Left ventricle myocardium superior (tissue), 1 donor: Measurements from ENCODE around the gene PUS7. TPM values are rescaled to one million over a fixed set of nuclear protein-coding genes. Genes with fewer than 3 reads are reported as not detected.
"Not testable (repeated sequence)": the region's sequence is repeated elsewhere in the genome, so short reads cannot be mapped to it uniquely, and the experiment has no call there.

Experiments used
- ATAC-seq: fragments of 200-7000 bp; cut with Tn5 transposase; one replicate; pipeline ENCODE4 v1.9.1; 2020; ENCODE audit warnings: mild to moderate bottlenecking, moderate library complexity
- DNase-seq: peaks from one replicate; pipeline ENCODE4 v3.0.0-alpha.2; 2020
- intact Hi-C: fragments of 100-400 bp; cut with micrococcal nuclease; formaldehyde crosslinking; loops from one replicate; pipeline ENCODE4 v1.11.0; 2022
- long read RNA-seq: library from polyadenylated mRNA; unstranded; transcript quantifications from one replicate; pipeline ENCODE4 v2.0.0, GENCODE V29; 2021
- total RNA-seq: library from RNA; stranded (reverse); fragmentation: NEBNext Ultra II Directional; extraction: Animal tissue kit (Norgen Biotek cat#: 25700); gene quantifications from one replicate; pipeline ENCODE4 v1.2.1, GENCODE V29; 2021
- donor health status: DM: no; HTN: yes; CAD: no; lungs with severe emphysema.

The PUS7 gene
- 3.7 TPM for total RNA-seq
- long read RNA-seq, transcript PUS7-202 (16 exons, 2,356 nt) = major isoform, 5 of 9 reads
- long read RNA-seq, partial matches to known transcripts = 0 of 9 reads
- long read RNA-seq, other reads (novel, unspliced or antisense) = 2 of 9 reads

DNA sequence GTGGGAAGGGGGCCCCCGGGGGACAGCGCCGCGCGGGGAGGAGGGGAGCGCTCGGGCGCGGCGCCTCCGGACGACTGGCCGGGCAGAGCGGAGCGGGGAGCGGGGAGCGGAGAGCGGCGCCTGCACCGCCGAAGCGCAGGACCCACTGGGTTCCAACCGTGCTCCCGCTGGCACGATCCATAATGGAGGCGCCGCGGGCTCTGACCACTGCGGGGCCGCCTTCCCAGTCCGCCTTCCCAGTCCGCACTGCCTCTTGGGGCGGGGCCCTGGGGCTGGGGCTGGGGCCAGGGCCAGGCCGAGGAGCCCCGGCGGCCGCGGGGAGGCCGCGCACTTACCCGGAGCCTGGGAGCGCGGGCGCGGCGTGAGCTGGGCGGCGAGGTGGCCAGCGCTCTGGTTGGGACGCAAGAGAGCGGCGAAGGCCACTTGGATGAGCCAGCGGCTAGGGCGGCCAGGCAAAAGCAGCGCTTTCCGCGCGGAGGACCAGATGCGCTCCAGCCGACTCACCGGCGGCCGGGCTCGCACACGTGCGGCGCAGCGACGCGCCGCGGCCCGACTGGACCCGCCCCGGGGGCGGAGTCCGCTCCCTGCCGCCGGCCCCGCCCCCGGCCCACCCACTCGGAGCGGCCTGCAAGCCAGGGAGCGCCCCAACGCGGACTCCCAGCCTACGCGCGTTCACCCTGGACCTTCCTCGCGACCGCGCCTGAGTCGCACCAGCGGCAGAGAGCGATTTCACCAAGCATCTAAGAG lies at the start of gene PUS7:
Gene PUS7, minus strand, starts transcription at position 555 of the 747 bp plus-strand sequence. CDS start 13,759 bp downstream, outside the sequence.
- intact Hi-C loops = no loop called here
- DNase-seq (peak; percentile 94), ATAC-seq (peak; percentile 97)

DNA sequence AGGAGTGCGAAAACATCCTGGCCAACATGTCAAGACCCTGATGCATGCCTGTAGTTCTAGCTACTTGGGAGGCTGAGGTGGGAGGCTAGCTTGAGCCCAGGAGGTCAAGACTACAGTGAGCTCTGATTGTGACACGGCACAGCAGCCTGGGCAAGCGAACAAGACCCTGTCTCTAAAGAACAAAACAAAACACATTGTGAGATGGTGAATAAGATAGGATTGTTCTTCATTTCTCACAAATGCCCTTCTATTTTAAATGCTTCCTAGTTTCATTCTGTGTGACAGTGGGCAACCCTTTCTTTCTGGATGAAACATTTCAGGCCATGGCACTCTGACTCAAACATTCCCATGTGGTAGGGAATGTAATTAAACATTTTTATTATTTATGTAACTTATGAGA lies 45.8 kb upstream of the PUS7 start:
- DNase-seq = no peak
- intact Hi-C loops = no loop called here
- no peak for ATAC-seq

DNA sequence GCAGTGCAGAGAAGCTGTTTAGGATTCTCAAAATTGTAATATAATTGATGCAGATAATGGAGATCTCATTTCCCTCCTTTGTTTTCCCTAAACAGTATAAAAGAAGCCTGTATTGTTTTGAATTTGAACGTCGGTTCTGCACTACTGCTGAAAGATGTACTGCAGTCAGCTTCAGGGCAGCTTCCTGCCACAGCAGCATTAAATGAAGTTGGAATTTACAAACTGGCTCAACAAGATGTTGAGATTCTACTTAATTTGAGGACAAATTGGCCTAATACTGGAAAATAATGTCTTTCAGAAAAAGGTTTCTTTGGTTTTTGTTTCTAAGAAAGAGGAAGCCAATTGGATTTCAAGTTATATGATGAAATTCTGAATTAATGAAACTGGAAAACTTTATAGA lies 45.0 kb upstream of the PUS7 start:
- DNase-seq = no peak
- ATAC-seq = no peak
- intact Hi-C loops = no loop called here

DNA sequence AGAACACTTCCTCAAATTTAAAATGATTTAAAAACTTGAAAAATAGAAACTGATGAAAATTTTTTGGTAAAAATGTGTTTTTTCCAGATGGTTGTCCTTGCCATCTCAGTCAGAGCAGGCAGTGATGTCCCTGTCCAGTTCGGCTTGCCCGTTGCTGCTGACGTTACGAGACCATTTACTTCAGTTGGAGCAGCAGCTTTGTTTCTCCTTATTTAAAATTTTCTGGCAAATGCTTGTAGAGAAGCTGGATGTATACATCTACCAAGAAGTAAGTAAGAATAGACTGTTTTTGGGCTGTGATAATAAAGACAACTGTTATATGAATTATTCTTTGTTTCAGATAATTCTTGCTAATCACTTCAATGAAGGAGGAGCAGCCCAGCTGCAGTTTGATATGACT lies 43.1 kb upstream of the PUS7 start:
- ATAC-seq (no peak), DNase-seq (no peak)
- intact Hi-C loops = no loop called here

- no peak for DNase-seq
- no peak for ATAC-seq
- intact Hi-C loops = no loop called here
Measured at GRCh38 chr7:105559926-105560325, 37.9 kb upstream of the PUS7 start.

DNA sequence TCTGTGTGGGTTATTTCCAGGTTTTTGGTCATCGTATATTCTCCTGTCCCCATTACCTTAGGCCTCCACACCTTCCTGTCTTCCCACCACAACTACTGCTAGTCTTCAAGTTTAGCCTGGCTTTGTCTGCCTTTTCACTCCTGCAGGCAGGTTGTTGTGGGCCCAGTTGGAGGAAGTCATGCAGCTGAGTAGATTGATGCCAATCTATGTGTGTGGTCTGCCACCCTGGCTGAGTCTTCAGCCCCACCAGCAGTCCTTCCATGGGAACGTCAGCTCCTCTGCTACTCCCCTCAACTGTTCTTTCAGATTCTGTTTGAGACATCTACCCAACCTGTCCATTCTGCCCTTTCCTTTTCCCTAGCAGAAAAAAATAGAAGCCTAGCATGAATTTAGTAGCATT lies 16.3 kb upstream of the PUS7 start:
- intact Hi-C loops = no loop called here
- DNase-seq = no peak
- no peak for ATAC-seq

- intact Hi-C loops = no loop called here
- ATAC-seq = no peak
- no peak for DNase-seq
Measured at GRCh38 chr7:105532709-105533460, 10.8 kb upstream of the PUS7 start.

DNA sequence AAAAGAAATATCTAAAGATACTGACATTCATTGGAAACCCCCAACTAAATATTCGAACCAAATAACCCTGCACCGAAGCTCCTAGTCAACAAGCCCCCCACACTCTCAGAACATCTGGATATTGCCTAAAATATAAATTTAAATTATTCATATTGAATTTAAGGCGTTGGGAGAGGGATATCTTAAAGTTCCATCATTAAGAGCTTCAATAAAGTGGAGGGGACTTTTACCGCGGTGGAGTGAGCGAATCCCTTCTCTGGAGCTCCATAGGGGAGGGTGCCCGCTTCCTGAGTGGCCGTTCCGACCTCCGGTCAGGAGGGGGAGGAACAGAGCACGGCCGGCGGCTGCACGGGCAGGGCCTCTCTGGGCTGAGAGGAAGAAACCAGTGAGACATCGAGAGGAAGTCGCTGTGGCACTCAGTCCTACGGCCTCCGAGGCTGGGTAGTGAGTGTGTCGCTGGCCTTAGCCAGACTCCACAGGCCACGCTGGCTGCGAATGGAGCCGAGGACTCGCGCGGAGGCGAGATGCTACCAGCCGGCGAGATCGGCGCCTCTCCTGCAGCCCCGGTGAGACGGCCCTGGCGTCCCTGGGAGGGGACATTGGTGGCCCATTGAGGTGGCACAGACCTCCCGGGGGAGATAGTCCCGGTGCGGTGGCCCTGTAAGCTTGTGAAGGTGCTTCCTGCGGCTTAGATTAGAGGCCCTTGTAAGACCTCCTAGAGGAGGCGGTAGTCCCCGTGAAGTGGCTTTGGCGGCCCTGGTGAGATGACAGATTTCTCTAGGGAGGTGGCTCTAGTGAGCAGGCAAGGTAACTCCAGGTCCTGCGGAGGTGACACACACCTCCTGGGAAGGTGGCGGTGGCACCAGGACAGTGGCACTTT lies 10.0 kb upstream of the PUS7 start, which contains the start of gene RINT1:
Gene RINT1, plus strand, starts transcription at position 410 of the 880 bp plus-strand sequence. Its CDS starts 115 bp downstream, at position 525.
- DNase-seq = peak; percentile 93
- intact Hi-C loops = no loop called here
- ATAC-seq = peak; percentile 100

DNA sequence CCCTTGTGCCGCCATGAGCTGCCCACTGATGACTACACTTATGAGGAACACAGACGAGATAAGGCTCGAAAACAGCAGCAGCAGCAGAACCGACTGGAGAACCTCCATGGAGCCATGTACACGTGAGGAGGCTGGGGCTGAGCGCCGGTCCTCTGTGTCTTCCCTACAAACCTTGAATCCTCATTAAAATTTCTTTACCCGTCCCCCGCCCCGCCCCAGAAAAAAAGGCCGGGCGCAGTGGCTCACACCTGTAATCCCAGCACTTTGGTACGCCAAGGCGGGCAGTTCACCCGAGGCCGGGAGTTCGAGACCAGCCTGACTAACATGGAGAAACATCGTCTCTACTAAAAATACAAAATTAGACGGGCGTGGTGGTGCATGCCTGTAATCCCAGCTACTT lies 8.5 kb upstream of the PUS7 start:
- no peak for DNase-seq
- ATAC-seq = no peak
- intact Hi-C loops = no loop called here

DNA sequence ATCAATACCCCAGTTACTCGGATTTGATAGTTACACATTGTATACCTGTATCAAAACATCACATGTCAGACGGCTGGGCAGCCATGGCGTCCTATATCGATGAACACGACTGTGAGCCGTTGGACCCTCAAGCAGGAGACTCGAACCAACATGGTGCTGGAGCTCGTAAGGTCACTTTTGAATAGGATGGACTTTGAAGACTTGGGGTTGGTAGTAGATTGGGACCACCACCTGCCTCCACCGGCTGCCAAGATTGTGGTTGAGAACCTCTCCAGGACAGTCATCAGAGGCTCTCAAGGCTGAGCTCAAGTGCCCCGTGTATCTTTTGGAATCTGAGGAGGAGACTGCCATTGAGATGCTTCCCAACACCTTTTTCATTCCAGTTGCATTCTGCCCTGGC lies 8.1 kb upstream of the PUS7 start:
- DNase-seq (no peak), ATAC-seq (no peak)
- intact Hi-C loops = no loop called here

DNA sequence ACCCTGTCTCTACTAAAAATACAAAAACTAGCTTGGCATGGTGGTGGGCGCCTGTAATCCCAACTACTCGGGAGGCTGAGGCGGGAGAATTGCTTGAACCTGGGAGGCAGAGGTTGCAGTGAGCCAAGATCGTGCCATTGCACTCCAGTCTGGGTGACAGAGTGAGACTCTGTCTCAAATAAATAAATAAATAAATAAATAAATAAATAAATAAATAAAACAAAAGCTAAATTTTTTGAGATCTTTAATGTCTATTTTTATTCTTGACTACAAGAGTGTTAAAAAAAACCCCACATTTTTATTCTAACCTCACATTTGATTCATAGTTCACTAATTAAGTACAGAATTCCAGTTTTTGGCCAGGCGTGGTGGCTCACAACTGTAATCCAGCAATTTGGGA lies 5.7 kb upstream of the PUS7 start:
- ATAC-seq, DNase-seq, intact Hi-C loops: not testable (repeated sequence)

DNA sequence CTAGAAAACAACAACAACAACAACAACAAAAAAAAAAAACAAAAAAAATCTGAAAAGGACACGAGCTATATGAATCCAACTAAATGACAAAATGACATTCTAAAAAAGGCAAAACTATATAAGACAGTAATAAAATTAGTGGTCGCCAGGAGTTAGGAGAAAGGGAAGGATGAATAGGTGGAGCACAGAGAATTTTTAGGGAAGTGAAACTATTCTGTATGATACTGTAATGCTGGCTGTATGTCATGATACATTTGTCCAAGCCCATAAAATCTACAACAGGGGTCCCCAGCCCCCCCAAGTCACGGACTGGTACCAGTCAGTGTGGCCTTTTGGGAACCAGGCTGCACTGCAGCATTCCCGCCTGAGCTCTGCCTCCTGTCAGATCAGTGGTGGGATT lies 2.8 kb upstream of the PUS7 start:
- no peak for ATAC-seq
- intact Hi-C loops = no loop called here
- no peak for DNase-seq

DNA sequence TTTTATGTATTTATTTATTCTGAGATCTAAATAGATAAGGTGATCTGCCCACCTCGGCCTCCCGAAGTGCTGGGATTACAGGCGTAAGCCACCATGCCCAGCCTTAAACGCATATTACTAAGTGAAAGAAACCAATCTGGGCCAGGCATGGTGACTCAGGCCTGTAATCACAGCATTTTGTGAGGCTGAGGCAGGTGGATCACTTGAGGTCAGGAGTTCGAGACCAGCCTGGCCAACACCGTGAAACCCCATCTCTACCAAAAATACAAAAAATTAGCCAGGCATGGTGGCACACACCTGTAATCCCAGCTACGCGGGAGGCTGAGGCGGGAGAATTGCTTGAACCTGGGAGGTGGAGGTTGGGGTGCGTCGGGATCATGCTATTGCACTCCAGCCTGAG lies 2.4 kb upstream of the PUS7 start:
- intact Hi-C loops, ATAC-seq, DNase-seq: not testable (repeated sequence)

GRCh38 chr7:105521027-105521716 lies 899 bp downstream of the PUS7 start:
- intact Hi-C loops = no loop called here
- ATAC-seq = peak; percentile 67
- DNase-seq = peak; percentile 79

- DNase-seq, intact Hi-C loops, ATAC-seq: not testable (repeated sequence)
Measured at GRCh38 chr7:105520620-105521019, 1.5 kb downstream of the PUS7 start.

DNA sequence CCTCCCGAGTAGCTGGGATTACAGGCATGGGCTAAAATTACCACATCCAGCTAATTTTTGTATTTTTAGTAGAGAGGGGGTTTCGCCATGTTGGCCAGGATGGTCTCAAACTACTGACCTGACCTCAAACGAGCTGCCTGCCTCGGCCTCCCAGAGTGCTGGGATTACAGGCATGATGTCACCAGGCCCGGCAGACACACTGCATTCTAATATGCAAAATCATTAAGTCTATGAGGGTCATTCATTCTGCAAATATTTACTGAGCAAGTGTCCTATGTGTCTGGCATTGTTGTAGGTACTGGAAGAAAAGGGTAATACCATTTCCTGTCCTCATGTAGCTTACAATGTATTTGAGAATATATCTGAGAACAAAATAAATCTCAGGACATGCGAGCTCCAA lies 2.7 kb downstream of the PUS7 start:
- DNase-seq = no peak
- intact Hi-C loops = no loop called here
- ATAC-seq = no peak

DNA sequence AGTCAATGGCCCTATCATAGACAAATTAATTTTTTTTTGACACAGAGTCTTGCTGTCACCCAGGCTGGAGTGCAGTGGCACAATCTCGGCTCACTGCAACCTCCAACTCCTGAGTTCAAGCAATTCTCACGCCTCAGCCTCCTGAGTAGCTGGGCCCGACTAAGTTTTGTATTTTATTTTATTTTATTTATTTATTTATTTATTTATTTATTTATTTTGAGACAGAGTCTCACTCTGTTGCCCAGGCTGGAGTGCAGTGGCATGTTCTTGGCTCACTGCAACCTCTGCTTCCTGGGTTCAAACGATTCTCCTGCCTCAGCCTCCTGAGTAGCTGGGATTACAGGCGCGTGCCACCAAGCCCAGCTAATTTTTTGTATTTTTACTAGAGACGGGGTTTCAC lies 6.5 kb downstream of the PUS7 start:
- ATAC-seq, DNase-seq, intact Hi-C loops: not testable (repeated sequence)

GRCh38 chr7:105512926-105513526 lies 9.0 kb downstream of the PUS7 start:
- DNase-seq (no peak), ATAC-seq (no peak)
- intact Hi-C loops = no loop called here
